Suprapubic skin (tissue), 4 donors: Measurements from ENCODE around the gene APLP2.

Experiments
- POLR2A ChIP-seq, 2 donors: fragments of 450-650 bp; IDR thresholded peaks; one replicate each; pipeline ENCODE4 v1.6.1; 2017; ENCODE audit warnings: antibody characterized with exemption in 2 of 2, mild to moderate bottlenecking in 2 of 2, moderate library complexity in 2 of 2
- POLR2AphosphoS5 ChIP-seq, 3 donors: sonication (generic); formaldehyde crosslinking; IDR thresholded peaks; one replicate each; pipeline ENCODE4 v1.6.1; 2017; ENCODE audit warnings: antibody characterized with exemption in 3 of 3
- TF ChIP-seq, protein P1 (sequence below), 2 donors: fragments of 200-600 bp in 1 of 2; fragments of 450-650 bp in 1 of 2; sonication (generic) in 1 of 2; IDR thresholded peaks; one replicate each; pipeline ENCODE4 v1.5.1; 2016 to 2019; ENCODE audit warnings: antibody characterized with exemption in 2 of 2, mild to moderate bottlenecking in 1 of 2, moderate library complexity in 1 of 2

DNA sequence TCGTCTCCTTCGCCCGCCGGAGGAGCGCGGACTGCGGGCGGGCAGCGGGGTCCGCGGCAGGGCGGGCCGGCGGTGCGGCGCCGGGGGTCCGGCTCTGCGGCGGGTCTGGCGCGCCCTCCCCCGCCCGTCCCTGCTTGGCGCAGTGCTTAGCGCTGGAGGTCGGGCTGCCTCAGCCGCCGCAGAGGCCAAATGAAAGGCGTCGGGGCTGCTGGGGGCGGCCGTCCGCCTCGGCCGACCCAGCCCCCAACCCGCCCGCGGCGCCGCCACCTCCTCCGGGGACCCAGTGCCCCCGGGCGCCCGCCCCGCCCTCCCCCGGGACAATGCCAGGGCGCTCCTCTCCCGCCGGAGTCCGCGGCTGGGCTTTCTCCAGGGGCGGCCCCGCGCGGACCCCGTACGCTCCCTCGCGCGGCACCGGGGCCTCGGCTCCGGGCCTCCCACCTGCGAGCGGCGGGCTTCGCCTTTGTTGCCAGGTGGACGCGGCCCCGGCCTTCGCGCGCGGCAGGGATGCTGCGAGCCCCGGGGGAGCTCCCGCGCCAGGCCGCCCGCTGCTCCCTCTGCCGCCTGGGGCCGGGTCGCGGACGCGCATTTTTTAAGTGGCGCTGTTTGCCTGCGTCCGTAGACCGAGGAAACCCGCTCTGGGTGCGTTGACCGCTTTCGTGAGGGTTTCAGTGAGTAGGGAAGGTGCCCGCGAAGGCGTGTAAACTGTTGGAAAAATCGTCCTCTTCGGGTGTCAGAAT, 583 bp downstream of the APLP2 start:
- TF ChIP-seq, protein P1, sequence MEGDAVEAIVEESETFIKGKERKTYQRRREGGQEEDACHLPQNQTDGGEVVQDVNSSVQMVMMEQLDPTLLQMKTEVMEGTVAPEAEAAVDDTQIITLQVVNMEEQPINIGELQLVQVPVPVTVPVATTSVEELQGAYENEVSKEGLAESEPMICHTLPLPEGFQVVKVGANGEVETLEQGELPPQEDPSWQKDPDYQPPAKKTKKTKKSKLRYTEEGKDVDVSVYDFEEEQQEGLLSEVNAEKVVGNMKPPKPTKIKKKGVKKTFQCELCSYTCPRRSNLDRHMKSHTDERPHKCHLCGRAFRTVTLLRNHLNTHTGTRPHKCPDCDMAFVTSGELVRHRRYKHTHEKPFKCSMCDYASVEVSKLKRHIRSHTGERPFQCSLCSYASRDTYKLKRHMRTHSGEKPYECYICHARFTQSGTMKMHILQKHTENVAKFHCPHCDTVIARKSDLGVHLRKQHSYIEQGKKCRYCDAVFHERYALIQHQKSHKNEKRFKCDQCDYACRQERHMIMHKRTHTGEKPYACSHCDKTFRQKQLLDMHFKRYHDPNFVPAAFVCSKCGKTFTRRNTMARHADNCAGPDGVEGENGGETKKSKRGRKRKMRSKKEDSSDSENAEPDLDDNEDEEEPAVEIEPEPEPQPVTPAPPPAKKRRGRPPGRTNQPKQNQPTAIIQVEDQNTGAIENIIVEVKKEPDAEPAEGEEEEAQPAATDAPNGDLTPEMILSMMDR (IDR thresholded peaks at IDR 0.05) = no peak
- no peak for TF ChIP-seq POLR2AphosphoS5 (IDR thresholded peaks at IDR 0.05)
- no peak for TF ChIP-seq POLR2A (IDR thresholded peaks at IDR 0.05)
